ENCODE data around the gene ZNFX1. TPM values are rescaled to one million over a fixed set of nuclear protein-coding genes. Genes with fewer than 3 reads are reported as not detected.

Gene ZNFX1
- total RNA-seq, 1 donor from 2014 or later, result 32.7 TPM

- H3K4me3 ChIP-seq (ENCODE audit: low read depth, low read length), result no peak overlapping the region
Measured at GRCh38 chr20:49285233-49285668, 7.4 kb upstream of the ZNFX1 start.

GRCh38 chr20:49284818-49285217 lies 7.0 kb upstream of the ZNFX1 start:
- no peak for TF ChIP-seq CTCF (IDR thresholded peaks at IDR 0.05; ENCODE audit: insufficient read depth, low read length, poor library complexity, severe bottlenecking)
- no peaks in the 10 kb centered on the region for H3K27me3 ChIP-seq (ENCODE audit: control insufficient read depth, insufficient read depth, low read length)
- H3K4me3 ChIP-seq (ENCODE audit: low read depth, low read length), result no peak overlapping the region
- no peak for DNase-seq (ENCODE audit: low read depth)
- H3K36me3 ChIP-seq (ENCODE audit: control insufficient read depth, insufficient read depth, low read length), result peaks cover 33% of the 10 kb centered on the region

More at GRCh38 chr20:49285233-49285668, 7.4 kb upstream of the ZNFX1 start:
- Histone ChIP-seq H3K27me3 (ENCODE audit: control insufficient read depth, insufficient read depth, low read length) (no peaks in the 10 kb centered on the region), H3K36me3 (ENCODE audit: control insufficient read depth, insufficient read depth, low read length) (peaks cover 29% of the 10 kb centered on the region)
- no peak for DNase-seq (ENCODE audit: low read depth)
- TF ChIP-seq CTCF (IDR thresholded peaks at IDR 0.05; ENCODE audit: insufficient read depth, low read length, poor library complexity, severe bottlenecking), result no peak

GRCh38 chr20:49283703-49284625 lies 6.1 kb upstream of the ZNFX1 start:
- no peaks in the 10 kb centered on the region for H3K27me3 ChIP-seq (ENCODE audit: control insufficient read depth, insufficient read depth, low read length)
- no peak overlapping the region for H3K4me3 ChIP-seq (ENCODE audit: low read depth, low read length)
- DNase-seq (ENCODE audit: low read depth), result no peak
- TF ChIP-seq CTCF (IDR thresholded peaks at IDR 0.05; ENCODE audit: insufficient read depth, low read length, poor library complexity, severe bottlenecking), result no peak
- H3K36me3 ChIP-seq (ENCODE audit: control insufficient read depth, insufficient read depth, low read length), result peaks cover 32% of the 10 kb centered on the region

- no peak overlapping the region for H3K4me3 ChIP-seq (ENCODE audit: low read depth, low read length)
- no peak for DNase-seq (ENCODE audit: low read depth)
- TF ChIP-seq CTCF (IDR thresholded peaks at IDR 0.05; ENCODE audit: insufficient read depth, low read length, poor library complexity, severe bottlenecking), result no peak
- peaks cover 32% of the 10 kb centered on the region for H3K36me3 ChIP-seq (ENCODE audit: control insufficient read depth, insufficient read depth, low read length)
- H3K27me3 ChIP-seq (ENCODE audit: control insufficient read depth, insufficient read depth, low read length), result no peaks in the 10 kb centered on the region
Measured at GRCh38 chr20:49283176-49283702, 5.4 kb upstream of the ZNFX1 start.

- Histone ChIP-seq H3K4me3 (ENCODE audit: low read depth, low read length) (no peak overlapping the region), H3K36me3 (ENCODE audit: control insufficient read depth, insufficient read depth, low read length) (peaks cover 32% of the 10 kb centered on the region), H3K27me3 (ENCODE audit: control insufficient read depth, insufficient read depth, low read length) (no peaks in the 10 kb centered on the region)
- no peak for DNase-seq (ENCODE audit: low read depth)
- TF ChIP-seq CTCF (IDR thresholded peaks at IDR 0.05; ENCODE audit: insufficient read depth, low read length, poor library complexity, severe bottlenecking), result no peak
Measured at GRCh38 chr20:49282584-49283171, 4.8 kb upstream of the ZNFX1 start.
